Endothelial cell of umbilical vein (primary cell): Measurements from ENCODE around the gene ASB11. TPM values are rescaled to one million over a fixed set of nuclear protein-coding genes. Genes with fewer than 3 reads are reported as not detected.

Experiments
- BruUV-seq: library from RNA; stranded (reverse); fragments of 400-500 nt; replicated peaks from 2 replicates; lab custom pipeline; 2021; lab: Mats Ljungman, UMichigan
- CTCF ChIA-PET: fragments of 300-600, 350-600 bp; sonication (Branson Sonifier 250); formaldehyde crosslinking; loops from one replicate; lab custom pipeline; 2021; ENCODE audit warnings: antibody characterized with exemption, inconsistent platforms; lab: Charles Lee
- POLR2A ChIA-PET: fragments of 300-600, 350-600 bp; sonication (Branson Sonifier 250); formaldehyde crosslinking; loops from one replicate; lab custom pipeline; 2021; ENCODE audit warnings: antibody characterized with exemption, inconsistent platforms; lab: Charles Lee
- DNase-seq: peaks from one replicate; pipeline ENCODE4 v3.0.0-alpha.2; 2011; ENCODE audit warnings: low read depth, low spot score
- FAIRE-seq: peaks from 2 replicates; lab custom pipeline; 2011; peaks lifted over from hg19 to GRCh38; lab: Jason Lieb, UNC
- H2AFZ ChIP-seq: 2 replicates; pipeline ENCODE4 v1.6.0; 2012; ENCODE audit warnings: low read depth, low read length, control low read depth, inconsistent platforms
- H3K27ac ChIP-seq: 2 replicates; pipeline ENCODE4 v1.5.1; 2011; ENCODE audit warnings: low read depth, mild to moderate bottlenecking, control low read depth, low read length, moderate library complexity; ENCODE audit not compliant: insufficient read depth
- H3K27me3 ChIP-seq, 2 experiments: 2 replicates each; pipeline versions ENCODE4 v1.6.0 to v1.6.1; 2011; ENCODE audit warnings: low read length in 2 of 2, mixed read lengths in 1 of 2; ENCODE audit not compliant: control insufficient read depth in 2 of 2, insufficient read depth in 2 of 2
- H3K36me3 ChIP-seq, 2 experiments: 2 replicates in 1 of 2; 3 replicates in 1 of 2; pipeline ENCODE4 v1.5.1; 2011; ENCODE audit warnings: low read length in 2 of 2, mild to moderate bottlenecking in 1 of 2, moderate library complexity in 1 of 2; ENCODE audit not compliant: control insufficient read depth in 2 of 2, insufficient read depth in 2 of 2; ENCODE audit errors: extremely low read depth in 1 of 2
- H3K4me1 ChIP-seq: 3 replicates; pipeline ENCODE4 v1.5.1; 2011; ENCODE audit warnings: mild to moderate bottlenecking, low read length; ENCODE audit not compliant: control insufficient read depth, insufficient read depth; ENCODE audit errors: extremely low read depth
- H3K4me2 ChIP-seq: 2 replicates; pipeline ENCODE4 v1.6.1; 2011; ENCODE audit warnings: low read length, control low read depth, mixed read lengths; ENCODE audit not compliant: insufficient read depth
- H3K4me3 ChIP-seq, 3 experiments: fragments of 200-600 bp in 1 of 3; sonication (generic), shearing (Covaris generic) in 1 of 3; replicated peaks in 1 of 3; 2 replicates each; pipeline ENCODE4 v1.5.1; 2011 to 2016; ENCODE audit warnings: control low read depth in 3 of 3, low read length in 3 of 3, mild to moderate bottlenecking in 2 of 3, inconsistent platforms in 1 of 3, low read depth in 1 of 3, moderate library complexity in 1 of 3; ENCODE audit not compliant: insufficient read depth in 1 of 3
- H3K79me2 ChIP-seq: 2 replicates; pipeline ENCODE4 v1.6.0; 2012; ENCODE audit warnings: low read length, inconsistent platforms; ENCODE audit not compliant: control insufficient read depth, insufficient read depth
- H3K9ac ChIP-seq: replicated peaks from 2 replicates; pipeline ENCODE3; 2011; ENCODE audit warnings: low read length, control low read depth; ENCODE audit not compliant: insufficient read depth; ENCODE audit errors: extremely low read depth
- H3K9me1 ChIP-seq: replicated peaks from 3 replicates; pipeline ENCODE4 v1.6.0; 2011; ENCODE audit warnings: mild to moderate bottlenecking, low read length; ENCODE audit not compliant: control insufficient read depth, insufficient read depth; ENCODE audit errors: extremely low read depth
- H3K9me3 ChIP-seq: replicated peaks from 2 replicates; pipeline ENCODE4 v1.5.1; 2012; ENCODE audit warnings: low read length, inconsistent platforms; ENCODE audit not compliant: control insufficient read depth, insufficient read depth
- H4K20me1 ChIP-seq: replicated peaks from 2 replicates; pipeline ENCODE3; 2011; ENCODE audit warnings: mild to moderate bottlenecking, low read length; ENCODE audit not compliant: control insufficient read depth, insufficient read depth; ENCODE audit errors: extremely low read depth
- CTCF ChIP-seq, 2 donors: IDR thresholded peaks; 1 replicate in 1 of 2; 2 replicates in 1 of 2; pipeline ENCODE4 v1.5.1; 2011; ENCODE audit warnings: low read length in 2 of 2, mild to moderate bottlenecking in 2 of 2, moderate library complexity in 2 of 2, control low read depth in 1 of 2, inconsistent platforms in 1 of 2, low read depth in 1 of 2; ENCODE audit not compliant: insufficient read depth in 1 of 2; ENCODE audit errors: extremely low read depth in 1 of 2
- EZH2 ChIP-seq: IDR thresholded peaks from 2 replicates; pipeline ENCODE4 v1.6.1; 2012; ENCODE audit warnings: borderline replicate concordance, low read depth, mild to moderate bottlenecking, moderate library complexity, low read length, inconsistent platforms; ENCODE audit not compliant: severe bottlenecking
- FOS ChIP-seq: IDR thresholded peaks from 2 replicates; pipeline ENCODE4 v1.6.1; 2011; ENCODE audit warnings: mild to moderate bottlenecking, low read length, moderate library complexity, borderline replicate concordance; ENCODE audit not compliant: insufficient read depth
- GATA2 ChIP-seq: IDR thresholded peaks from 2 replicates; pipeline ENCODE4 v1.7.0; 2011; ENCODE audit warnings: low read depth, mild to moderate bottlenecking, moderate library complexity, mixed read lengths, low read length; ENCODE audit not compliant: insufficient read length, insufficient read depth
- JUN ChIP-seq: IDR thresholded peaks from 2 replicates; pipeline ENCODE4 v1.6.1; 2011; ENCODE audit warnings: borderline replicate concordance, low read depth; ENCODE audit not compliant: insufficient read length, insufficient read depth
- MAX ChIP-seq: IDR thresholded peaks from 2 replicates; pipeline ENCODE4 v1.6.1; 2011; ENCODE audit not compliant: insufficient read depth, insufficient read length
- MYC ChIP-seq: IDR thresholded peaks from one replicate; pipeline ENCODE4 v1.6.1; 2011; ENCODE audit warnings: mild to moderate bottlenecking, low read depth, low read length
- POLR2A ChIP-seq: IDR thresholded peaks from 2 replicates; pipeline ENCODE4 v1.6.1; 2012; ENCODE audit warnings: low read depth, mild to moderate bottlenecking, control low read depth, low read length
- POLR2AphosphoS5 ChIP-seq: IDR thresholded peaks from 2 replicates; pipeline ENCODE4 v1.6.1; 2012; ENCODE audit warnings: low read depth, mild to moderate bottlenecking, control low read depth, low read length, moderate library complexity; ENCODE audit not compliant: insufficient read depth
- dilution Hi-C: fragments of 300-500 bp; cut with MboI; formaldehyde crosslinking; loops from one replicate; pipeline ENCODE4 v1.15.0; 2019; ENCODE audit warnings: low sequenced_read_pairs; ENCODE audit not compliant: extremely low pct_ligation_motif_present
- intact Hi-C: fragments of 100-400 bp; cut with micrococcal nuclease; formaldehyde crosslinking; loops from one replicate; pipeline ENCODE4 v1.10.0; 2022
- polyA plus RNA-seq, 4 experiments: library from polyadenylated mRNA; depleted of rRNA in 3 of 4; stranded (reverse) in 3 of 4; unstranded in 1 of 4; fragments of >200 nt; gene quantifications; 2 replicates each; pipeline versions ENCODE4 v1.2.1 to v1.2.3, GENCODE V29; 2011 to 2012; ENCODE audit warnings: missing spikeins in 1 of 4
- total RNA-seq: library from RNA; stranded (reverse); gene quantifications from 2 replicates; pipeline ENCODE4 v1.2.3, GENCODE V29; 2021

ASB11 gene
- total and polyA plus RNA-seq, 2 donors (not counting 3 experiments of a cell fraction or from before 2014, with no cell fraction given), result 0.06 to 0.15 TPM

DNA sequence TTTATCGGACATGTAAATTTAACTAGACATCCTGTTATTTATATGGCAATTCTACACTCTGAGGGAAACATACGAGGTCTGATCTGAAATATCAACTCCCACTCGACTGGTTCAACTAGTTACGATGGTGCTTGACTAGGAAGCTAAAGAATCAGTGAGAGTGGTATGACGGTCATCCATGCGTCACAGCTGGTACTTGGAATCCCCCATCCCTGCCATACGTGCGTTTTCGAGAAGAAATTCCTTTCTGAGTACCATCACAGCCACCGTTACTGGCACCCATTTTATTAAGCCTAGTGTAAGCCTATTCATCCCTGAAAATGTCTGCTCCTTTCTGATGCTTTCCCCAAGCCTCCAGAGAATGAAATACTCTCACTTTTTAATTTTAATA, 20.6 kb upstream of the ASB11 start:
- Histone ChIP-seq H3K4me3 (peak overlapping the region; percentile 30 to 51 (median 34)), H3K4me2 (peak overlapping the region; percentile 63), H3K9me1 (no peaks in the 10 kb centered on the region), H3K9ac (peak overlapping the region; percentile 56), H3K27me3 (peaks cover 5 to 10% of the 10 kb centered on the region in 2 experiments), H3K36me3 (peaks cover 0 to 3% of the 10 kb centered on the region in 2 experiments), H3K4me1 (peaks cover 4% of the 10 kb centered on the region), H3K79me2 (no peaks in the 10 kb centered on the region), H4K20me1 (no peaks in the 10 kb centered on the region), H3K9me3 (no peaks in the 10 kb centered on the region), H3K27ac (peak overlapping the region; percentile 51), H2AFZ (peak overlapping the region; percentile 1)
- BruUV-seq, result no TSS peak
- DNase-seq (peak; percentile 58), FAIRE-seq (no peak)
- intact Hi-C loops (no loop called here), dilution Hi-C loops (no loop called here)
- CTCF ChIA-PET, result interaction anchor here (1.2 kb wide), 1 partner anchor 36 kb away, joined by 4 read pairs; no protein-coding TSS in a partner anchor
- no peak for TF ChIP-seq MAX
- no peak for TF ChIP-seq POLR2A
- no peak for TF ChIP-seq GATA2
- no peak for TF ChIP-seq EZH2
- no peak for TF ChIP-seq MYC
- TF ChIP-seq POLR2AphosphoS5, result no peak
- TF ChIP-seq CTCF (IDR thresholded peaks at IDR 0.05; ENCODE audit: extremely low read depth in 1 of 2, insufficient read depth in 1 of 2, low read depth in 1 of 2, low read length in 2 of 2), result no peak
- TF ChIP-seq FOS, result no peak
- no peak for TF ChIP-seq JUN
- POLR2A ChIA-PET, result no interaction called here
